GM11168 (cell line): ENCODE data around the gene CDY2A.
"Not testable (repeated sequence)": the region's sequence is repeated elsewhere in the genome, so short reads cannot be mapped to it uniquely, and the experiment has no call there.

ENCODE experiments used
- in situ Hi-C: fragments of 300-500 bp; cut with MboI; formaldehyde crosslinking; loops from one replicate; pipeline ENCODE4 v1.12.0; 2022; ENCODE audit warnings: low sequenced_read_pairs; ENCODE audit not compliant: unreplicated experiment

CDY2A gene

GRCh38 chrY:18025487-18025886 lies at the start of gene CDY2A:
Gene CDY2A, plus strand, starts transcription at chrY:18025787. Its CDS starts 328 bp downstream, at chrY:18026115.
- in situ Hi-C loops = not testable (repeated sequence)

GRCh38 chrY:17997586-17997985 lies 28.0 kb upstream of the CDY2A start:
- in situ Hi-C loops = not testable (repeated sequence)

- in situ Hi-C loops = not testable (repeated sequence)
These were observed 27.3 kb upstream of the CDY2A start for GRCh38 chrY:17998266-17998665.

- in situ Hi-C loops = not testable (repeated sequence)
These were observed 1.7 kb upstream of the CDY2A start for GRCh38 chrY:18023897-18024296.

DNA sequence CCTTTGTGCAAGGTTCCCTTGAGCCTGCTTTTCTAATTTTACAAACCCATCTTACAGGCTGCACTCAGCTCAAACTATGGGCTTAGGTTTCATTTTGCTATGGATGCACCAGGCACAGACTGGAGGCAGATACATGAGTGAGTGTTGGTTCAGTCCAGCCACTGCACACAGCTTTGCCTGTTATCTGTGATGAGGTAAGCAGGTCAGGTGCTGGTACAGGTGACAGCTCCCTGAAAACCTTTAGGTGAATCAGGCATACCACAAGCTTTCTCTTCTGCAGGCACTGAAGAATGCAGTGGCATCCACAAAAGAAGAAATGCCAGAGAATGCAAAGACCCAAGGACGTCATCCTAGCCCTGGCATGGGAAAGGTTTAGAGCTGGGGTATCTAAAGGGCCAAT lies 3.3 kb downstream of the CDY2A start:
- in situ Hi-C loops = not testable (repeated sequence)

- in situ Hi-C loops = not testable (repeated sequence)
These were observed 4.6 kb downstream of the CDY2A start for GRCh38 chrY:18030178-18030577.

- in situ Hi-C loops = not testable (repeated sequence)
These were observed 8.7 kb downstream of the CDY2A start for GRCh38 chrY:18034100-18034814.

DNA sequence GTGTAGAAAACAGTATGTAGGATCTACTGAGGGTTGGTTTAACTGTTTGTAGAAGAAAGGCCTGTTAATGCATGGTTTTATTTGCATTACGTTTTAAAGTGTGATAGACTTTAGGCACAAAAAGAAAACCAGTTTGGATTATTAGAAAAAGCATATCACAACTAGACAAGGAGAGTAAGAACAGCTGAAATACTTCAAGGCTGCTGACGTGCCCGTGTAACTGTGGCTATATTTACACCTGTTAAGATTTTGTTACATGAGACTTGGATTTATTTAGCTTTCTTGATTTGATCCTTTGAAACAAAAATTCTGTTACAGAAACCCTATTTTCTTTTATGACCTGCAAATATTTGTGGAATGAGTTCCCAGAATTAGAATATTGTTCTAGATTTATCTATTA lies 9.3 kb downstream of the CDY2A start:
- in situ Hi-C loops = not testable (repeated sequence)

GRCh38 chrY:18044990-18045389 lies 19.4 kb downstream of the CDY2A start:
- in situ Hi-C loops = not testable (repeated sequence)

DNA sequence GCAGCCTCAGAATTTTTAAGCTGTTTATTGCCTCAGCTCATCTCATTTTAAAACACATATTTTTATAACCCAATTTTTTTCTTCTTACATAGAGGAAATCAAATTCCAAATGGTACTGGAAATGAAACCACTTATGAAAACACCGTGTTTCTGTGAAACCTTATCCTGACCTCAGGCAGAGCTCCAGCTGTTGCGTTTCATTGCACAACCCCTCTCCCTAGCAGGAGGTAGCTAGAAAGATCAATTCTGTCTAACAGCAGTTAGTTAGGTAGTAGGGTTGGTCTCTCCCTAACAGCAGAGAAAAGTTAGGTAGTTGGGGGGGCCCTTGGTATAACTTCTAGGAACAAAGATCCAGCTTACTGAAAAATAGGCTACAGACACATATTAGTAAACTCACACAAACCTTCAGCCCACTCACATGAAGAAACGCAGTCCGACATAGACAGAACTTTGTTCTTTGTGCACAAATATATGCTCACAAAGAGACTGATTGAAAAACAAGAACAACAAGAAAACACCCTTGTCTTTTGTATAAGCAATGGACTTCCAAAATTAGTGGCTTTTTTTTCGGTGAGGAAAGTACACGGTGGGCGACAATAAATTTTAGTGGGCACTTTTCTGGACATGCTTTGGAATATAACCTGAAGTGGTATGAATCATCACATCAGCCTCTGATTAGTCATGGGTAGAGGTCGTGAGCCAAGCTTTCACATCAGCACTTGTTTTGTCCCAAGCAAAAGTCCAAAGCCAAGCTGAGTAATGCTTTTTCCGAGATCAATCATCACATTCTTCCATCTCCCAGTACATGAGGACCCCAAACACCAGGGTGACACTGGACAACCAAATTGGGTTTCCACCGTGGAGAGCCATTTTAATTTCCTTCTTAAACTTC lies 22.8 kb downstream of the CDY2A start:
- in situ Hi-C loops = not testable (repeated sequence)

DNA sequence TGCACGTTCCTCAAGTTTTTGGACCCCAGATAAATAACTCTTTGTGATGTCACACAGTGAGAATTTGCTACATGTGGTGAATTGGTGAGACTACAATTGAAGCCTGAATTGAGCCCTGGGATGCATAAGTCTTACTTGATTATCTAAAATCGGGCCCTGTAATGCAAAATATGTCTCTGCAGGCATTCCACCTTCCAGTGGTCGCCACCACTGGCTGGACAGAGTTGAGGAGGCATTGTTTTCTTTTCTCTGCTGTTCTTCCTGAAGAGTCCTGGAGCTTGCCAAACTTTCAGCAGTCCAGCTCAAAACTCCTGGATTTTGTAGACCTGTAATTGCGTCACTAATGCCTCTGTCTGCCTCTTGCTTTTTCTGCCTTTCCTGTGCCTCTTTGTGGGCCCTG lies 23.5 kb downstream of the CDY2A start:
- in situ Hi-C loops = not testable (repeated sequence)

- in situ Hi-C loops = not testable (repeated sequence)
These were observed 30.9 kb downstream of the CDY2A start for GRCh38 chrY:18056473-18056872.

GRCh38 chrY:18073464-18073863 lies 47.9 kb downstream of the CDY2A start:
- in situ Hi-C loops = not testable (repeated sequence)
